DND-41 (cell line): ENCODE results near the gene TSC2.
"Not testable (repeated sequence)": the region's sequence is repeated elsewhere in the genome, so short reads cannot be mapped to it uniquely, and the experiment has no call there.

Experiments used
- EZH2 ChIP-seq: IDR thresholded peaks from 3 replicates; pipeline ENCODE4 v1.6.1; 2012; ENCODE audit warnings: borderline replicate concordance, low read depth, mild to moderate bottlenecking, moderate library complexity, low read length, inconsistent platforms; ENCODE audit not compliant: severe bottlenecking
- TF ChIP-seq, protein P1 (sequence below): IDR thresholded peaks from 2 replicates; pipeline ENCODE4 v1.5.1; 2012; ENCODE audit warnings: borderline replicate concordance, low read length, moderate library complexity, mild to moderate bottlenecking; ENCODE audit not compliant: poor library complexity, severe bottlenecking; ENCODE audit errors: extremely low read depth

DNA sequence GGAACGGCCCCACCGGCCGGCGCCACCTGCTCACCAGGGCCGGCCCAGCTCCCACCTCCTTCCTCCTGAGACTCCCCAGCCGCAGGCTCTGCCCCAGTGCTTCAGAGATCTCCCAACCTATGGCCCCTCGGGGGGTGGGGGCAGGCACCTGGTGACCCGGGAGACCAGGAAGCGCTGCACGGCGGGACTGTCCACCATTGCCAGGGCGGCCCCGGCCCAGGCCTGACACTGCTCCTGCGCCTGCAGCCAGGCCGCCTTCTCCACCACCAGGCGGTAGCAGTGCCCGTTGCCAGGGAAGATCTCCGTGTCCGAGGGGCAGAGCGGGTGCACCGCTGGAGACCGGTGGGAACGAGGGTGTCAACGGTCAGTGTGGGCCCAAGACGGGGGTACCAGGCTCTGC is 69.6 kb downstream of the TSC2 start:
- TF ChIP-seq, protein P1, sequence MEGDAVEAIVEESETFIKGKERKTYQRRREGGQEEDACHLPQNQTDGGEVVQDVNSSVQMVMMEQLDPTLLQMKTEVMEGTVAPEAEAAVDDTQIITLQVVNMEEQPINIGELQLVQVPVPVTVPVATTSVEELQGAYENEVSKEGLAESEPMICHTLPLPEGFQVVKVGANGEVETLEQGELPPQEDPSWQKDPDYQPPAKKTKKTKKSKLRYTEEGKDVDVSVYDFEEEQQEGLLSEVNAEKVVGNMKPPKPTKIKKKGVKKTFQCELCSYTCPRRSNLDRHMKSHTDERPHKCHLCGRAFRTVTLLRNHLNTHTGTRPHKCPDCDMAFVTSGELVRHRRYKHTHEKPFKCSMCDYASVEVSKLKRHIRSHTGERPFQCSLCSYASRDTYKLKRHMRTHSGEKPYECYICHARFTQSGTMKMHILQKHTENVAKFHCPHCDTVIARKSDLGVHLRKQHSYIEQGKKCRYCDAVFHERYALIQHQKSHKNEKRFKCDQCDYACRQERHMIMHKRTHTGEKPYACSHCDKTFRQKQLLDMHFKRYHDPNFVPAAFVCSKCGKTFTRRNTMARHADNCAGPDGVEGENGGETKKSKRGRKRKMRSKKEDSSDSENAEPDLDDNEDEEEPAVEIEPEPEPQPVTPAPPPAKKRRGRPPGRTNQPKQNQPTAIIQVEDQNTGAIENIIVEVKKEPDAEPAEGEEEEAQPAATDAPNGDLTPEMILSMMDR: not testable (repeated sequence)
- TF ChIP-seq EZH2: not testable (repeated sequence)
